EL (cell line): ENCODE data around the gene CLPTM1L.
"Not testable (repeated sequence)": the region's sequence is repeated elsewhere in the genome, so short reads cannot be mapped to it uniquely, and the experiment has no call there.

Experiments
- DNase-seq: peaks from one replicate; pipeline ENCODE4 v3.0.0-alpha.2; 2016

Gene CLPTM1L

DNA sequence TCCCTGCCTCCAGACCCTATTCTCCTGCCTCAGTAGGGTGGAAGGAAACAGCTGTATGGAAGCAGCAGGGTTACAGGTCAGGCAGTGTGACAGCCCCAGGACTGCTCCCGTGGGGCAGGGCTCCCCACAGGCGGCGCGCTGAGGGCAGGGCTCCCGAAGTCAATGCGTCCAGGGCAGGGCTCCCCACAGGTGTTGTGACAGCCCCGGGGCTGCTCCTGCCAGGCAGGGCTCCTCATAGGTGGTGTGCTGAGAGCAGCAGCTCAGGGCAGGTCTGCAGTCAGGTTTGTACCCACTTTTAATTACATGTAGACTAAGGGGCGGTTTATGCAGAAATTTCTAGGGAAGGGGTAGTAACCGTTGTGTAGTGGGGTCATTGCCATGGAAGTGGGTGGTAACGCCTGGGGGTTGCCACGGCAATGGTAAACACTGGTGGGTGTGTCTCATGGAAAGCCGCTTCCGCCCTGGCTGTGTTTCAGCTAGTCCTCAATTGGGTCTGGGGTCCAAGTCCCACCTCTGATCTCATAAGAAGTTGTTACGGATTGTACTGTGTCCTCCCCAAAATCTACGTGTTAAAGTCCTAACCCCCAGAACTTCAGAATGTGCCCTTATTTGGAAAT lies 33.4 kb downstream of the CLPTM1L start:
- DNase-seq = no peak

DNA sequence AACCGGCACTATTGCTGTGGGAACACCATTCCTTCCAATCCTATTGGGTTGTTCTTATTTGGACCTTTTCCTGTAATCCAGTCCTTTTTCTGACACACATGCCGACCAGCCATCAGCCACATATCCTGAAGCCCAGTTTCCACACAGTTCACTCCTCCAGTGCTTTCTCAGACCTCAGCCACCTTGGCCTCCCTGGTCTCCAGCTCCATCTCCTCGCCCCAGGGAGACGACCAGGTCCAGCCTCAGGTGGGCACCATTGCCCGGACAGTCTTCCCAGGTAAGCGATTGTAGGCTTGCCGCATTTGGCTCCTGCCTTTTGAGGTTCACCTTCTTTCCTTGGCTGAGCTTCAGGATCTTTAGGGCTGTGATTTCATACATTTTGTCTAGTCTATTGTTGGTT lies 34.8 kb downstream of the CLPTM1L start:
- DNase-seq = no peak

DNA sequence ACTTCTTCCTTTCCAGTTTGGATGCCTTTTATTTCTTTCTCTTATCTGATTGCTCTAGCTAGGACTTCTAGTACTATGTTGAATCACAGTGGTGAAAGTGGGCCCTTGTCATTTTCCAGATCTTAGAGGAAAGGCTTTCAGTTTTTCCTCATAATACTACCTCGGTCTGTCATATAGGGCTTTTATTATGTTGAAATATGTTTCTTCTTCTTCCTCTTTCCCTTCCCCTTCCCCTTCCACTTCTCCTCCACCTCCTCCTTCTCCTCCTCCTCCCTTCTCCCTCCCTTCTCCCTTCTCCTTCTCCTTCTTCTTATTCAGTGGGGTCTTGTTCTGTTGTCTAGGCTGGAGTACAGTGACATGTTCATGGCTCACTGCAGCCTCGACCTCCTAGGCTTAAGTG lies 40.9 kb downstream of the CLPTM1L start:
- no peak for DNase-seq

DNA sequence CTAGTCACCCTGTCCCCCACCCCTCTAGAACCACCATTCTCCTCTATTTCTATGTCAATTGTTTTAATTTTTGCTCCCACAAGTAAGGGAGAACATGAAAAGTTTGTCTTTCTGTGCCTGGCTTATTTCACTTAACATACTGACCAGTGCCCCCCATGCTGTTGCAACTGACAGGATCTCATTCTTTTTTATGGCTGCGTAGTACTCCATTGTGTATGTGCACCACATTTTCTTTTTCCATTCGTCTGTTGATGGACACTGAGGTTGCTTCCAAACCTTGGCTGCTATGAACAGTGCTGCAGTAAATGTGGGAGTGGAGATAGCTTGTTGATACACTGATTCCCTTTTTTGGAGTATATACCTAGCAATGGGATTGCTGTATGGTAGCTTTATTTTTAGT lies 42.6 kb downstream of the CLPTM1L start:
- DNase-seq = no peak

DNA sequence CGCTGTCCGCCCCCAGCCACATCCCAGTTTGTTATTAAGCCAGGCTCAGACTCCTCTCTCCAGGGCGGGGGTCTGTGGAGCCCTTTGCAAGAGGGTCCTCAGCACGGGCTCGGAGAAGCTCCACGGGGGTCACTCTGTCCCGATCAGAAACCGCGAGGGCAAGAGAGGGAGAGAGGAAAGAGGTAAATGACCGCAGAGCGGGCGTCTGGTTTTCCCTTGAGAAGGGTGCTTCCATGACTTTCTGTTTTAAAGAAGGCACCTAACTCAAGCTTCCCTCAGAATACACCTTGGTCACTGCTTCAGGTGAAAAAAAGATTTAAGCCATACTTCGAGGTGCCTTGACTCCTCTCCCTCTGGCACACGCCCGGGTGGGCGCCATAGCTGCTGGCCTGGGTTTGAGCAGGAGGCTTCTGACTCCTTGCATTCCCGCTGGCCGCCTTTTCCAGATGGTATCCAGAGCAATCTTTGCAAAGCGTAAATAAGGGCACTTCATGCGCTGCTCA lies 44.3 kb downstream of the CLPTM1L start:
- DNase-seq = no peak

DNA sequence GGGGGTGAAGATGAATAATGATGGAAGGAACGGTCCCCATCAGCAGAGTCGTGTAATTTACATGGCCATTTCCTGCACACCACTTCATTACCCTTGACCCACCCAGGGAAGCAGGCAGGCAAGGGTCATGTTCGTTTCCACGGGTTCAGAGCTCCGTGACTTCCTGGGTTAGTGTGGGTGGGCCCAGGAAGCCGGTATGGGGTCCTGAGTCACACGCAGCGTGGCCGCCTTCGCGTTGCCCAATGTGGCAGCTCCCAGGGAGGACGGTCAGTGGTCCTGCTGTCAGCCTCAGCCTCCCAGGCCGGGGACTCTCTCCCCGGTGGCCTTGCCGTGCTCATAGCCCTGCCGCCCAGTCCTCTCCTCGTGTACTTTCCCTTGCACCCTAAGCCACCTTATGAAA lies 44.9 kb downstream of the CLPTM1L start:
- DNase-seq = no peak

DNA sequence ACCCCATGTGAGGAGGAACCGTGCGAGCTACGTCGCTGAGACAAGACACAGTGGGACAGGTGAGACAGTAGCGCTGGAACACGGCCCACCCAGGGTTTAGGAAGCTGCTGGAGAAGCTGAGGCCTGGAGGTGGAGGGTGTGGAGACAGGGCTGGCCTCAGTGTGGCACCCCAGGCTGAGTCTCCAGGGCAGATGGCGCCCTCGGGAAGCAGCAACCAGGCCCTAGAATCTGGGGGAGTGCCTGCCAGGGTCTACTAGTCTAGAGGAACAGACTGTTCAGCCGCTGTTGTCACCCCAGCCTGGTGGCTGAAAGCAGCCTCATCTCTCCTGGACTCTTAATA lies 45.4 kb downstream of the CLPTM1L start:
- no peak for DNase-seq

DNA sequence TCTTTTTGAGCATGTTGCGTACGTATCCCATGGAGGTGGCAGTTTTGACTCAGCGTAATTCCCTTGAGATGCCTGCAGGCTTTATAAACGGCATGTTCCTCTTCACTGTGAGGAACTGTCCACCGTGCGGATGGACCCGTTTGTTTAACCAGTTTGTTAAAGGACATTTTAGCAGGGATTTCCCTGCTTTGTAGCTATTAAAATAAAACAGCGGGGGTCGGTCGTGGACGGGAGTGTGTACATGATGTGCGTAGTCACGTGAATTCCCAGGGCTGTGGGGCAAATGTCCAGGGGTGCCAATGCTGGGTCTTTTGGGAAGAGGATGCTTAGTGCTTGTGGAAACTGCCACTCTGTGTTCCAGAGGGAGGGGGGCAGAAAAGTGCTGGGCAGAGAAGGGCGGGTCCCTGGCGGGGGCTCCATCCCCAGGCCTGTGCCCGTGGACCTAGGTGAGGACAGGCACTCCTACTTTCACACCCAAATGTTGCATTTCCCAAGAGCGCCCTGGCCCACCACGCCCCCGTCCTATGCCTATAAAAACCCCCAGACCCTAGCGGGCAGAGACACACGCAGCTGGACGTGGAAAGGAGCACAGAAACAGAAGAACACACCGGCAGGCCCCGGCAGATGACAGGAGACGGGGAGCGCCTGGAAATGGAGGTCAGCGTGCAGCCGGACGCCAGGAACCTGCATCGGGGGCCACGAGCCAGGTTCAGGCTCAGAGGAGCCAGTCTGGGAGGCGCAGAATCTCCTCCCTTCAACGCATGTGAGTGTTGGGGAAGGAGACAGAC lies 46.0 kb downstream of the CLPTM1L start:
- DNase-seq = no peak

DNA sequence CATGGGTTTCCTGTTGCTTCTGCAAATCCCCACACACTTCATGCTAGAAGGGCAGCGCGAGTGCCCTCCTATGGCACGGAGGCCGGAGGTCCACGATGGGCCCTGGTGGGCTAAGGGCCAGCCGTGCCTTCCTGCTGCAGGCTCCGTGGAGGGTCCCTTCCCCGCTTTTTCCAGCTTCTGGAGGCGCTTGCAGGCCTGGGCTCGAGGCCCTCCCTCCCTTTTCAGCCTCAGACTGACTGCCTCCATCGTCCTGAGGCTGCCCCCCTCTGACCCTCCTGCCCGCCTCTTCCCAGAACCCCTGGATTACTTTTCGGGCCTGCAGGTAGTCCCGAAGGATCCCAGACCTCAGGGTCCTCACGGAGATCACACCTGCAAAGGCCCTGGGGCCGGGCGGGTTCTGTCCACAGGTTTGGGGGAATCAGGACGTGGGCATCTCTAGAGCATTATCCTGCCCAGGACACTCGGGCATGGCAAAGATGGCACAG lies 46.8 kb downstream of the CLPTM1L start:
- DNase-seq = no peak

DNA sequence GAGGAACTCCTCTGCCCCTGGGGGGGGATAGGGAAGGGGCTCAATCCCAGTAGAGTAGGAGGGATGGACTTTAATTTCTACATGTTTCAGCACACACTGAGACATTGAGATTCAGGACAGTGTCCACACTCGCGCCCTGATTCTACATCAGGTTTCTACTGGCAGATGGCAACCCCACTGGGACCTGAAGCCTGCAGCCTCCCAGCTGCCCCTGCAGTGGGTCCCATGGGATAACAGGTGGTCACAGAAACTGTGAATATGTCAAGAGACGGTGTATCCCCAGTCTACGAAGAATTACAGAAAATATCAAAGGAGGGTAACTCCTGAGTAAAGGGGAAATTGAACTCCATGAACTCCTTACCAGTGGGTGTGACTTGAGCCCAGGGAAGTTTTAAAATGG lies 47.7 kb downstream of the CLPTM1L start:
- DNase-seq = no peak

DNA sequence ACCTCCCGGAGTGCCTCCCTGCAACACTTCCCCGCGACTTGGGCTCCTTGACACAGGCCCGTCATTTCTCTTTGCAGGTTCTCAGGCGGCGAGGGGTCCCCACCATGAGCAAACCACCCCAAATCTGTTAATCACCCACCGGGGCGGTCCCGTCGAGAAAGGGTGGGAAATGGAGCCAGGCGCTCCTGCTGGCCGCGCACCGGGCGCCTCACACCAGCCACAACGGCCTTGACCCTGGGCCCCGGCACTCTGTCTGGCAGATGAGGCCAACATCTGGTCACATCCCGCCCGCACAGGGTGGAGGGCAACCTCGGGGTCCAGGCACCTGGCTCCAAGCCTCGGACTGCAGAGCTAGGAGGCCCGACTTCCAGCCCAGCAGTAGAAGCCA lies 49.3 kb downstream of the CLPTM1L start:
- DNase-seq = no peak

DNA sequence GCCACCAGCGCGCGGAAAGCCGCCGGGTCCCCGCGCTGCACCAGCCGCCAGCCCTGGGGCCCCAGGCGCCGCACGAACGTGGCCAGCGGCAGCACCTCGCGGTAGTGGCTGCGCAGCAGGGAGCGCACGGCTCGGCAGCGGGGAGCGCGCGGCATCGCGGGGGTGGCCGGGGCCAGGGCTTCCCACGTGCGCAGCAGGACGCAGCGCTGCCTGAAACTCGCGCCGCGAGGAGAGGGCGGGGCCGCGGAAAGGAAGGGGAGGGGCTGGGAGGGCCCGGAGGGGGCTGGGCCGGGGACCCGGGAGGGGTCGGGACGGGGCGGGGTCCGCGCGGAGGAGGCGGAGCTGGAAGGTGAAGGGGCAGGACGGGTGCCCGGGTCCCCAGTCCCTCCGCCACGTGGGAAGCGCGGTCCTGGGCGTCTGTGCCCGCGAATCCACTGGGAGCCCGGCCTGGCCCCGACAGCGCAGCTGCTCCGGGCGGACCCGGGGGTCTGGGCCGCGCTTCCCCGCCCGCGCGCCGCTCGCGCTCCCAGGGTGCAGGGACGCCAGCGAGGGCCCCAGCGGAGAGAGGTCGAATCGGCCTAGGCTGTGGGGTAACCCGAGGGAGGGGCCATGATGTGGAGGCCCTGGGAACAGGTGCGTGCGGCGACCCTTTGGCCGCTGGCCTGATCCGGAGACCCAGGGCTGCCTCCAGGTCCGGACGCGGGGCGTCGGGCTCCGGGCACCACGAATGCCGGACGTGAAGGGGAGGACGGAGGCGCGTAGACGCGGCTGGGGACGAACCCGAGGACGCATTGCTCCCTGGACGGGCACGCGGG lies 49.9 kb downstream of the CLPTM1L start, which contains the start of gene TERT:
TSS of gene TERT (minus strand) at position 234 of the 815 bp plus-strand sequence. CDS start at position 155, 79 bp downstream.
- DNase-seq = peak; percentile 30

DNA sequence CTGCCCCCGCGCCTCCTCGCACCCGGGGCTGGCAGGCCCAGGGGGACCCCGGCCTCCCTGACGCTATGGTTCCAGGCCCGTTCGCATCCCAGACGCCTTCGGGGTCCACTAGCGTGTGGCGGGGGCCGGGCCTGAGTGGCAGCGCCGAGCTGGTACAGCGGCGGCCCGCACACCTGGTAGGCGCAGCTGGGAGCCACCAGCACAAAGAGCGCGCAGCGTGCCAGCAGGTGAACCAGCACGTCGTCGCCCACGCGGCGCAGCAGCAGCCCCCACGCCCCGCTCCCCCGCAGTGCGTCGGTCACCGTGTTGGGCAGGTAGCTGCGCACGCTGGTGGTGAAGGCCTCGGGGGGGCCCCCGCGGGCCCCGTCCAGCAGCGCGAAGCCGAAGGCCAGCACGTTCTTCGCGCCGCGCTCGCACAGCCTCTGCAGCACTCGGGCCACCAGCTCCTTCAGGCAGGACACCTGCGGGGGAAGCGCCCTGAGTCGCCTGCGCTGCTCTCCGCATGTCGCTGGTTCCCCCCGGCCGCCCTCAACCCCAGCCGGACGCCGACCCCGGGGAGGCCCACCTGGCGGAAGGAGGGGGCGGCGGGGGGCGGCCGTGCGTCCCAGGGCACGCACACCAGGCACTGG lies 50.6 kb downstream of the CLPTM1L start:
- DNase-seq = peak; percentile 30

DNA sequence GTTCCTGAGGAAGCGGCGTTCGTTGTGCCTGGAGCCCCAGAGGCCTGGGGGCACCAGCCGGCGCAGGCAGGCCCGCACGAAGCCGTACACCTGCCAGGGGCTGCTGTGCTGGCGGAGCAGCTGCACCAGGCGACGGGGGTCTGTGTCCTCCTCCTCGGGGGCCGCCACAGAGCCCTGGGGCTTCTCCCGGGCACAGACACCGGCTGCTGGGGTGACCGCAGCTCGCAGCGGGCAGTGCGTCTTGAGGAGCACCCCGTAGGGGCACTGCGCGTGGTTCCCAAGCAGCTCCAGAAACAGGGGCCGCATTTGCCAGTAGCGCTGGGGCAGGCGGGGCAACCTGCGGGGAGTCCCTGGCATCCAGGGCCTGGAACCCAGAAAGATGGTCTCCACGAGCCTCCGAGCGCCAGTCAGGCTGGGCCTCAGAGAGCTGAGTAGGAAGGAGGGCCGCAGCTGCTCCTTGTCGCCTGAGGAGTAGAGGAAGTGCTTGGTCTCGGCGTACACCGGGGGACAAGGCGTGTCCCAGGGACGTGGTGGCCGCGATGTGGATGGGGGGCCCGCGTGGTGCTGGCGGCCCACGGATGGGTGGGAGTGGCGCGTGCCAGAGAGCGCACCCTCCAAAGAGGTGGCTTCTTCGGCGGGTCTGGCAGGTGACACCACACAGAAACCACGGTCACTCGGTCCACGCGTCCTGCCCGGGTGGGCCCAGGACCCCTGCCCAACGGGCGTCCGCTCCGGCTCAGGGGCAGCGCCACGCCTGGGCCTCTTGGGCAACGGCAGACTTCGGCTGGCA lies 51.3 kb downstream of the CLPTM1L start:
- peak; percentile 52 for DNase-seq

DNA sequence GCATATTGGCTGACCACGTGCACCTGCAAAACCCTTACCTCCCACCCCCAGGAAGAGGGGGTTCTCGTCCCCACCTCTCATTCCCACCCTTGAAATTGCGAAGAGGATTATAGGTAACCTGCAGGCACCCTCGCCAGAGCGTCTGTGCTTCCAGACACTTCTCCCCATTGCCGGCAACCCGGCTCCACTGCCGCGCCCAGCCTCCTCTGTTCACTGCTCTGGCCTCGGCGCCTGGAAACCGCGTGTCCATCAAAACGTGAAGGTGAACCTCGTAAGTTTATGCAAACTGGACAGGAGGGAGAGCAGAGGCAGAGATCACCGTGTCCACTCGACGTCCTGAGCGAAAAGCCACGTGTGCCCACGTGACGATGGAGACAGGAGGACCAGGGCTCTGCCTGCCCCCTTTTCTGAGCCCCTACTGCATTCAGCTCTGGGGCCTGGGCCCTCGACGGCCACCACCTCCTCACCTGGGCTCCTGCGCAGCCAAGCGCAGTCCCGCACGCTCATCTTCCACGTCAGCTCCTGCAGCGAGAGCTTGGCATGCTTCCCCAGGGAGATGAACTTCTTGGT lies 52.0 kb downstream of the CLPTM1L start:
- DNase-seq = no peak

DNA sequence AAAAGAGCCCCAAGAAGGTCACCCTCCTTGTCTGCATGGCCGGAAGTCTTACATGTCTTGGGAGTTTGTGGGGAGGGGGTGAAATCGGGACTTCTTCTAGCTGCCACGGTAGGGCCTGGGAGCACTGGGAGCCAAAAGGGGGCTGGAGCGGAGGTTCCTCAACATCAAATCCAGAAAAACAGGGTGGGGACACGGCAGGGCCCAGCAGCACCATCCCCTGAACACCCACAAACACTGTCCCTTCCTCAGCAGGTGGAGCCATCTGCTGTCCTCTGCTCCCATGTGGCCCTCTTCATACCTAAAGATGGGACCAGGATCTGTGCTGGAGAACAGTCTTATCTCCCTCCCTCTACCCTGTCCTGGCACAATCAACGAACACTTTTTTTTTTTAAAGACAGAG lies 52.8 kb downstream of the CLPTM1L start:
- no peak for DNase-seq

DNA sequence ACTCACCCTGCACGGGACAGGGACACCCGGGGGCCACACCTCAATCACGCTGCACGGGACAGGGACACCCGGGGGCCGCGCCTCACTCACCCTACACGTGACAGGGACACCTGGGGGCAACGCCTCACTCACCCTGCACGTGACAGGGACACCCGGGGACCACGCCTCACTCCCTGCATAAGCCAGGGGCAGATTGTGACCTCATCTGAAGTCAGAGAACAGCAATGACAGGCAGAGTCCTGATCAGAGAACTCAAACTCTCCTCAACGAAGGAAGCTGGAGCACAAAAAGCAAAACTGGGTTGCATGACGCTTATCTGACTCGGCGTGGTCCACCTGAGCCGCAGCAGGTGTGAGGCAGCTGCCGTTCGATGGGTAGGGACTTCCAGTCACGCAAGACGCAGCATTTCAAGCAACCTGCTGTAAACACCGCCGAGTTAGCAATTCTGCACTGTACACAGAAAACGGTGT lies 53.3 kb downstream of the CLPTM1L start:
- no peak for DNase-seq

DNA sequence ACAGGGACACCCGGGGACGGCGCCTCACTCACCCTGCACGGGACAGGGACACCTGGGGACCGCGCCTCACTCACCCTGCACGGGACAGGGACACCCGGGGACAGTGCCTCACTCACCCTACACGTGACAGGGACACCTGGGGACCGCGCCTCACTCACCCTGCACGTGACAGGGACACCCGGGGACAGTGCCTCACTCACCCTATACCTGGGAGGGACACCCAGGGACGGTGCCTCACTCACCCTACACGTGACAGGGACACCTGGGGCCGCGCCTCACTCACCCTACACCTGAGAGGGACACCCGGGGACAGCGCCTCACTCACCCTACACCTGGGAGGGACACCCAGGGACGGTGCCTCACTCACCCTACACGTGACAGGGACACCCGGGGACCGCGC lies 53.9 kb downstream of the CLPTM1L start:
- DNase-seq = not testable (repeated sequence)

DNA sequence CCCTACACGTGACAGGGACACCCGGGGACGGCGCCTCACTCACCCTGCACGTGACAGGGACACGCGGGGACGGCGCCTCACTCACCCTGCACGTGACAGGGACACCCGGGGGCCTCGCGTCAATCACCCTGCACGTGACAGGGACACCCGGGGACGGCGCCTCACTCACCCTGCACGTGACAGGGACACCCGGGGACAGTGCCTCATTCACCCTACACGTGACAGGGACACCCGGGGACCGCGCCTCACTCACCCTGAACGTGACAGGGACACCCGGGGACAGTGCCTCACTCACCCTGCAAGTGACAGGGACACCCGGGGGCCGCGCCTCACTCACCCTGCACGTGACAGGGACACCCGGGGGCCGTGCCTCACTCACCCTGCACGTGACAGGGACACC lies 55.3 kb downstream of the CLPTM1L start:
- DNase-seq = not testable (repeated sequence)

DNA sequence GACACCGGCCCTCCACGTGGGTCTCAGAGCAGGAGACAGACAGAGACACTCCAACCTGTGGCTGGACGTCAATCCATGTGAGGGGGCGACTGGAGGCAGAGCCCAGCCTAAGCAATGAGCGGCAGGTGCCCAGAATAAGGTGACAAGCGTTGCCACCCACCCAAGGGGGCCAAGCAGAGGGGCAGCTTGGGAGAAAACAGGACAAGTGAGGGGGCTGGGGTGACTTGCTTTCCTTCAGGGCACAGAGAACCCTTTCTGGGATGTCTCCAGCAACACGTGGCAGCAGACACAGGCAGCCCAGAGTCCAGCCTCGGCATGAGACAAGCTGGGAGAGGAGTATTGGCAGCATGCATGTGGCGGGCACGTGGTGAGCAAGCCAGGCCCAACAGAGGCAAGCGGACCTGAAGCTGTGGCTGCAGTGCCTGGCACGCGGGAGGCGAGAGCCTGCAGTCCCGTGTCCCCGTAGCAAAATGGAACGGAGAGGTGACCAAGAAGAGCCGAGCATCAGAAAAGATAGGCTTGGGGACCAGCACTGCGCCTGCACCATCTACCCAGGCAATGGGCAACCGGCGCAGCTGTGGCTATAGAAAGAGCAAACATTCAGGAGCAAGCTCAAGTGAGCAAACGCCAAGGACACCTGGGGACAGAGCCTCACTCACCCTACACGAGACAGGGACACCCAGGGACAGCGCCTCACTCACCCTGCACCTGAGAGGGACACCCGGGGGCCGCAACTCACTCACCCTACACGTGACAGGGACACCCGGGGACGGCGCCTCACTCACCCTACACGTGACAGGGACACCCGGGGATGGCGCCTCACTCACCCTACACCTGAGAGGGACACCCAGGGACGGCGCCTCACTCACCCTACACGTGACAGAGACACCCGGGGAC lies 56.2 kb downstream of the CLPTM1L start:
- no peak for DNase-seq

DNA sequence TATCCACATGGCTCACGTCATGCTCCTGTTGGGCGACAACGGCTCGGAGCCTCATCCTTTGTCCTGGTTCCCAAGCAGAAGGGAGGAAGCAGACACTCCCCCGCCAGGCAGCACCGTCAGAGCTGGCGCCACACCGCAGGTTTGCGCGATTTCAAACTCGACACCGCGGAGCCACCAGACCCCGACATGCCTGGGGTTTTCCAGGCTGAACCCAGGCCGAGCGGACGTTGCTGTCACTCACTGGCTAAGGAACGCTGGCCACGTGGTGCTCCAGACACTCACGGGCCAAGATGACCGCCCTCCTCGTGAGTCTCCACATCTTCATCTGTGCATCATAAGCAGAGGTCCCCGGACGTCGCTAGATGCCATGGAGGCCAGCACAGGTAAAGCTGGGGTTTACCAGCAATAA lies 59.0 kb downstream of the CLPTM1L start:
- no peak for DNase-seq
